Measurements from ENCODE around the gene CHD5.

Gene CHD5

GRCh38 chr1:6152181-6152580 lies 27.9 kb downstream of the CHD5 start:
- no peak for DNase-seq (ENCODE audit: low read depth)

- no peak for DNase-seq (ENCODE audit: low read depth)
Measured at GRCh38 chr1:6151291-6151822, 28.8 kb downstream of the CHD5 start.

- no peak for DNase-seq (ENCODE audit: low read depth)
Measured at GRCh38 chr1:6150006-6150938, 29.8 kb downstream of the CHD5 start.

- DNase-seq (ENCODE audit: low read depth) = no peak
Measured at GRCh38 chr1:6149597-6149996, 30.5 kb downstream of the CHD5 start.

- DNase-seq (ENCODE audit: low read depth) = peak; percentile 73
Measured at GRCh38 chr1:6148497-6149241, 31.5 kb downstream of the CHD5 start.

GRCh38 chr1:6145864-6146410 lies 34.2 kb downstream of the CHD5 start:
- no peak for DNase-seq (ENCODE audit: low read depth)

- DNase-seq (ENCODE audit: low read depth) = no peak
Measured at GRCh38 chr1:6145396-6145750, 34.7 kb downstream of the CHD5 start.

GRCh38 chr1:6144647-6145395 lies 35.3 kb downstream of the CHD5 start:
- DNase-seq (ENCODE audit: low read depth) = no peak

- DNase-seq (ENCODE audit: low read depth) = no peak
Measured at GRCh38 chr1:6144175-6144574, 35.9 kb downstream of the CHD5 start.

GRCh38 chr1:6143395-6143794 lies 36.7 kb downstream of the CHD5 start:
- DNase-seq (ENCODE audit: low read depth) = no peak

GRCh38 chr1:6142734-6143133 lies 37.4 kb downstream of the CHD5 start:
- DNase-seq (ENCODE audit: low read depth) = no peak

GRCh38 chr1:6142036-6142621 lies 38.0 kb downstream of the CHD5 start:
- DNase-seq (ENCODE audit: low read depth) = no peak

- peak; percentile 43 for DNase-seq (ENCODE audit: low read depth)
Measured at GRCh38 chr1:6141592-6141991, 38.5 kb downstream of the CHD5 start.

- no peak for DNase-seq (ENCODE audit: low read depth)
Measured at GRCh38 chr1:6140413-6140812, 39.7 kb downstream of the CHD5 start.

- DNase-seq (ENCODE audit: low read depth) = no peak
Measured at GRCh38 chr1:6137758-6138157, 42.4 kb downstream of the CHD5 start.

GRCh38 chr1:6136516-6137220 lies 43.5 kb downstream of the CHD5 start:
- DNase-seq (ENCODE audit: low read depth) = no peak

GRCh38 chr1:6134741-6135510 lies 45.2 kb downstream of the CHD5 start:
- DNase-seq (ENCODE audit: low read depth) = no peak

- no peak for DNase-seq (ENCODE audit: low read depth)
Measured at GRCh38 chr1:6134206-6134605, 45.9 kb downstream of the CHD5 start.

- DNase-seq (ENCODE audit: low read depth) = no peak
Measured at GRCh38 chr1:6133146-6133895, 46.8 kb downstream of the CHD5 start.
